G401 (cell line): ENCODE results near the gene CDKN2A. TPM values are rescaled to one million over a fixed set of nuclear protein-coding genes. Genes with fewer than 3 reads are reported as not detected.

Experiments used
- DNase-seq: peaks from one replicate; pipeline ENCODE4 v3.0.0-alpha.2; 2015; ENCODE audit warnings: low spot score
- in situ Hi-C: cut with HindIII; loops from 2 replicates; pipeline ENCODE4 v1.10.0; 2016; ENCODE audit warnings: low sequenced_read_pairs, mixed read lengths
- total RNA-seq: library from RNA; depleted of rRNA; stranded (reverse); fragments of >200 nt; shearing (Covaris generic); gene quantifications from 2 replicates; pipeline ENCODE4 v1.2.3, GENCODE V29; 2014

Gene CDKN2A
- total RNA-seq, 1 experiment from 2014 or later: 8.4 TPM

DNA sequence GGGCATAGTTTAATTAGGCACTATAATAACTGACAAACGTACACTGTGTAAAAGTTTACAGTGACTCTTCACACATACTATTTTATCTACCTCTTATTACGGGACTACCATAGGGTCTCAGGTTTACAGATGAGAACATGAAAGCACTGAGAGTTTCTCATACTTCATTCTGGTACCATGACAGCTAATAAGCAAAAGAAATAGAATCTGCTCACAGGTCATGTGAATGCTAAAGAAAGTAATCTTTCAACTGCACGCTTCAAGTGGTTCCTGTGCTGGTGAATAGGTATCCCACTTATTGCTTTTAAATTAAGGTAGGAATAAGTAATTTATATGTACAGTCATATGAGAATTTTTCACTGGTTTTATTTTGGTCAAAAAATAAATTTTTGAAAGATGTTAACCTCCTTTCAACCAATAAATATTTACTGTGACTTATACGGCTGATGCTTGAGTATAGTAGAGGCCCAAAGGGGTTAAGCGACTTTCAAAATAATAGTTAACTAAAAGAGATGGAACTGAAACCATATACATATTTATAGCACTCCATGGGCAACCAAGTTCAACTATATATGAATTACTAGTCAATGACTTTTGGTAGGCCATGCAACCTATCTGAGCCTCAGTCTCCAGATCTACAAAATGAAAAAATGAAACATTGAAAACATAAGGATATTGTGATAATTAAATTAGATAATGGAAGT, 8.1 kb downstream of the CDKN2A start:
- no peak for DNase-seq
- in situ Hi-C loops: no loop called here

DNA sequence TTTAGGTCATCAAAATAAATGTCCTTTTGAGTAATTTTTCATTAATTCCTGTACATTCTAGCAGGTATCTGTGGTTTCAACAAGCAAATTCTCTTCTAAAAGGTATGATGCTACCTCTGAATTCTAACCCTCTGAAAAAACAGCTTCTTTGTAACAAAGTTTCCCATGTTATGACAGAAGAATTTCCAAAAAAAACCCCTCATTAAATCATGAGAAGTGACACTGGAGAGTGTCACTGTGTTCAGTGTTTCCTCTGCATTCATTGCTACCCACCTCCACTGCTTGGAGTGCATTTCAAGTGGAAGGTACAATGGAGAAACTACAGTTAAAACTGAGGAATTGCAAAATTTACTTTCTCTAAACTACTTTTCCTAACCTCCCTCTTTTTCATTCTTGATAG, 10.1 kb downstream of the CDKN2A start:
- DNase-seq: no peak
- in situ Hi-C loops: no loop called here

DNA sequence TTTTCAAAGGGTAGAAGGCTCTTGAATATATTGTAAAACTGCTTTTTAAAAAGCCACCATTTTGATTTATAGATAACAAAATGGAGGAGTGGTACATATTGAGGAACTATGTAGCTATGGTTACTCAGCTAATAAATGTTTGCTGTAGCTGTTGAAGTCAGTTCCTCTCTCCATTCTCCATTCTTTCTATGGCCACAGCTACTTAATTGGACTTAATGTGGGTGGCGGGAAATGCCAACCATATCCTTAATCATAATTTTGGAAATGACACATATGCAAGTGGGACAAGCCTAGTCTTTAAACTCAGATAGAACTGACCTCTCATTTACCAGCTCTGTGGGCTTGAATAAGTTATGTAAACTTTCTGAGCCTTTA, 10.6 kb downstream of the CDKN2A start:
- in situ Hi-C loops: no loop called here
- DNase-seq: no peak

DNA sequence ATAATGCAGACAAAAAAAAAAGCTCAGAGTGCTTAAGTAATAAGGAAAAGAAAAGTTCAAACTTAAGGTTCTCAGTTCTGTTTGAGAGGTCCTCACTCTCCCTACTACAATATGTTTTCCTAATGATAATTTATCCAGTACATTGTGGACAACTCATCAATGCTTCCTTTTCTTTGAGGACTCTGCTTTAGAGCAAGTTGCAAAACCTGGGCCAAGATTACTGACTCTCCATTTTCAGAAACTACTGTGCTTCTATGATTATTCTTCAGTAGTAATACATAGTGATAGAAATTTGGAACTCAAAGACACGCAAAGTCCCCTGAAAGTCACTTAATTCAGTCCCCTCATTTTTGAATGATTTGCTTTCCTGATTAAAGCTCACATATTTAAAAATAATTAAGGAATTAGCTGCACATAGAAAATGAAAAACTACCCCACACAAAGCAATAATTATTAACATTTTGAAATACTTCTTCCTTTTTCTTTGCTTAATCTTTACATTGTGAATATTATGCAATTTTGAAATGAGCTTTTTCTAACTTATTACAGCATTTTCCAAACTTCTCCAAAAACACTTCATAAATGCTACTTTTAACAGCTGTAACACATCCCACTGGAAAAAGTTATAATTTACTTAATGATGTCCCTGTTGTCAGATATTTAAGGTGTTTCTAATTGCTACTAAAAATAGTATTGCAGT, 11.2 kb downstream of the CDKN2A start:
- in situ Hi-C loops: no loop called here
- DNase-seq: no peak

DNA sequence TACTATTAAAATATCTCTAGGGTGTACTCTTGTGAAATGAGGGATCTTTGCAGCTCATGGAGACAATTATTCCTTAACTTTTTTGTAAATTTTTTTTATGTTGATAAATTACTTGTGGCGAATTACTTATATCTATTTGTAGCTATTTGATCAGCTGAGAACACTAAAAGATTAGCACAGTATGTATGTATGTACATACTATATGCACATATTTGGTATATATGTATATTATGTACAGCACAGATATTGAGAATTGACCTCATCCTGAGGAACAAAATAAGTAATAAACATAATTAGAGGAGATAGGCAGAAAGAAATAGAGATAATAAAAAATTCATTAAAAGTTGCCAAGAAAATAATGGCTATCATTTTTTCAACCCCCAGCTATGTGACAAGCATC, 11.8 kb downstream of the CDKN2A start:
- in situ Hi-C loops: no loop called here

DNA sequence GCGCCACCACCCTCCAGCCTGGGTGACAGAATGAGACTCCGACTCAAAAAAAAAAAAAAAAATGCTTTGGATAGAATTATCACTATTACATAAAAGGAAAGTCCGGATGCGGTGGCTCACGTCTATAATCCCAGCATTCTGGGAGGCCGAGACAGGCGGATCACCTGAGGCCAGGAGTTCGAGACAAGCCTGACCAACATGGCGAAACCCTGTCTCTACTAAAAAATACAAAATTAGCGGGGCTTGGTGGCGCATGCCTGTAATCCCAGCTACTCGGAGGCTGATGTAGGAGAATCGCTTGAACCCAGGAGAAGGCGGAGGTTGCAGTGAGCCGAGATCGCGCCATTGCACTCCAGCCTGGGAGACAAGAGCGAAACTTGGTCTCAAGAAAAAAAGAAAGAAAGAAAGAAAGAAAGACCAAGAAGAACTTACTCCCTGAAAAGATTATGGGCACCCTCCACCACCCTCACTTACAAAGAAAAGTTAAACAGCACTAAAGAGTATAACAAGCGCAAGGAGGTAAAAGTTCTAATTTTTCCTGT, 17.8 kb downstream of the CDKN2A start:
- in situ Hi-C loops: no loop called here

More for the DNA sequence above, 11.8 kb downstream of the CDKN2A start:
- no peak for DNase-seq

DNA sequence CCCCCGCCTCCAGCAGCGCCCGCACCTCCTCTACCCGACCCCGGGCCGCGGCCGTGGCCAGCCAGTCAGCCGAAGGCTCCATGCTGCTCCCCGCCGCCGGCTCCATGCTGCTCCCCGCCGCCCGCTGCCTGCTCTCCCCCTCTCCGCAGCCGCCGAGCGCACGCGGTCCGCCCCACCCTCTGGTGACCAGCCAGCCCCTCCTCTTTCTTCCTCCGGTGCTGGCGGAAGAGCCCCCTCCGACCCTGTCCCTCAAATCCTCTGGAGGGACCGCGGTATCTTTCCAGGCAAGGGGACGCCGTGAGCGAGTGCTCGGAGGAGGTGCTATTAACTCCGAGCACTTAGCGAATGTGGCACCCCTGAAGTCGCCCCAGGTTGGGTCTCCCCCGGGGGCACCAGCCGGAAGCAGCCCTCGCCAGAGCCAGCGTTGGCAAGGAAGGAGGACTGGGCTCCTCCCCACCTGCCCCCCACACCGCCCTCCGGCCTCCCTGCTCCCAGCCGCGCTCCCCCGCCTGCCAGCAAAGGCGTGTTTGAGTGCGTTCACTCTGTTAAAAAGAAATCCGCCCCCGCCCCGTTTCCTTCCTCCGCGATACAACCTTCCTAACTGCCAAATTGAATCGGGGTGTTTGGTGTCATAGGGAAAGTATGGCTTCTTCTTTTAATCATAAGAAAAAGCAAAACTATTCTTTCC, 19.3 kb downstream of the CDKN2A start:
- DNase-seq: no peak
- in situ Hi-C loops: no loop called here

More for the DNA sequence above, 17.8 kb downstream of the CDKN2A start:
- no peak for DNase-seq

DNA sequence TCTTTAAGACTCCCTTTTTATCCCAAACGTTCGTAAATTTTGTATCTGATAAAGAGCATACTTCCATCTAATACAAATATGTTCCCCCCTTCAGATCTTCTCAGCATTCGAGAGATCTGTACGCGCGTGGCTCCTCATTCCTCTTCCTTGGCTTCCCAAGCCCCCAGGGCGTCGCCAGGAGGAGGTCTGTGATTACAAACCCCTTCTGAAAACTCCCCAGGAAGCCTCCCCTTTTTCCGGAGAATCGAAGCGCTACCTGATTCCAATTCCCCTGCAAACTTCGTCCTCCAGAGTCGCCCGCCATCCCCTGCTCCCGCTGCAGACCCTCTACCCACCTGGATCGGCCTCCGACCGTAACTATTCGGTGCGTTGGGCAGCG, 19.9 kb downstream of the CDKN2A start:
- in situ Hi-C loops: no loop called here
- DNase-seq: no peak

DNA sequence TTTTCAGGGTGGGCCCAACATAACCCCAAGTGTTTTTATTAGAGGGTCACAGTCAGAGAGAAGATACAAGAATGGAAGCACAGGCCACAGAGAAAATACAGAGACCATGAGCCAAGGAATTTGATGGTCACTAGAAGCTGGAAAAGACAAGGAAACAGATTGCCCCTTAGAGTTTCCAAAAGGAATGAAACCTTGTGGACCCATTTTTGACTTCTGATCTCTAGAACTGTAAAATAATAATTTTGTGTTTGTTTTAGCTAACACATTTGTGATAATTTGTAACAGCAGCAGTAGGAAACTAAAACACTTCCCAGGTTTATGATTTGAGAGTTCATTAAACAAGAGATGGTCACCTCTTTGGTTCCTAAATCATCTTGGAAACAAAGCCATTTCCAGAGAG, 21.8 kb downstream of the CDKN2A start:
- no peak for DNase-seq

DNA sequence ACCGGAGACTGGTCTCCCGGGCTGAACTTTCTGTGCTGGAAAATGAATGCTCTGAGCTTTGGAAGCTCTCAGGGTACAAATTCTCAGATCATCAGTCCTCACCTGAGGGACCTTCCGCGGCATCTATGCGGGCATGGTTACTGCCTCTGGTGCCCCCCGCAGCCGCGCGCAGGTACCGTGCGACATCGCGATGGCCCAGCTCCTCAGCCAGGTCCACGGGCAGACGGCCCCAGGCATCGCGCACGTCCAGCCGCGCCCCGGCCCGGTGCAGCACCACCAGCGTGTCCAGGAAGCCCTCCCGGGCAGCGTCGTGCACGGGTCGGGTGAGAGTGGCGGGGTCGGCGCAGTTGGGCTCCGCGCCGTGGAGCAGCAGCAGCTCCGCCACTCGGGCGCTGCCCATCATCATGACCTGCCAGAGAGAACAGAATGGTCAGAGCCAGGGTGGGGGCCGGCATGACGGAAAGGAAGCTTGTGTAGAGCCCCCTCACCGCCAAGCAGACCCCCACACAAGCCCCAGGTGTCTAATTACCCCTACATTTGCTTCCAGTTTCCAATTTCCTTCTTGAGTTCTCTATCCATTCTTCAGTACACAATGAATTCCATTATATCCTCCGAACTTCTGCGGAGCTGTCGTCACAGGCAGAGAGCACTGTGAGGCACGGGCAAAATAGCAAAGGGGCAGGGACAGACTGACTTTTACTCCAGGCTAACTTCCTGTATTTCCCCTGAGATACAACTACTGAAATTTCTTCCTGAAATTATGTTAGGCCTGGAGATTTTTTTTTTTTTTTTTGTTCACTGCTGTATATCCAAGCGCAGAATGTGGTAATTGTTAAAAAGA, 23.2 kb downstream of the CDKN2A start:
- no peak for DNase-seq
- in situ Hi-C loops: no loop called here

More for the DNA sequence above, 21.8 kb downstream of the CDKN2A start:
- in situ Hi-C loops: no loop called here

DNA sequence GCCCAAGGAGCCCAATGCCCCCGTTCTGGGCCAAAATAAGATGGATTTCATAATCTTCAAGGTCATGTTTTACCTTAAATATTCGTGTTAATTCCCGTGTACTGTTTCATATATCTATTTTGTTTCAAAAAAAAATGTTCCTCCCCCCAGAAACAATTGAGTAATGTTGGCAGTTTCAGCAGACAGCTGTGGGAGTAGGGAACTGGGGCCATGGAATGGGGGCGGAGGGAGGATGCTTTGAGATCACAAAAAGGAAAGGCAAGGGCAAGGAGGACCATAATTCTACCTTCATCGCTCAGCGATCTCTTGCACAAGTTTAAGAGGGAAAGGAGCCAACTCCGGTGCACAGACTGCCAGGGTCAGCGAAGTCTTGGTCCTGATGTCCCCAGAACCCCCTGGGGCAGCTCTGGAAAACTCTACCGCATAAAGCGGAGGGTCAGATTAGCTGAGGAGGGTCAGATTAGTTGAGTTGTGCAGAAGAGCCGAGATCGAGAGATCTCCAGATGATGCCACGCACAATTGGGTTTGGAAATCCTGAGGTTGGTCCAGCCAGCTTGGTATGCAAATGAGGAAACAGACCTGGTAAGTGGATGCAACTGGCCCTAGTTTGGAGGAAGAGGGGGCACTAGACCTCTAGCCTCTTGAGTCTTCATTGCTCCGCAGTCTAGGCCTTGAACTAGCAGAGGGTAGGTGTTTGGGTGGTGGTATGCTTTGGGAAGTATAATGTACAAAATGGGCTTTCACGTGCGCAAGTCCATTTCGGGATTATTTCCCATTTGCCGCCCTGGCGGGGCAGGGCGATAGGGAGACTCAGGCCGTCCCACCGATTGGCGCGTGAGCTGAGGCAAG, 24.0 kb downstream of the CDKN2A start:
- DNase-seq: no peak
- in situ Hi-C loops: no loop called here

DNA sequence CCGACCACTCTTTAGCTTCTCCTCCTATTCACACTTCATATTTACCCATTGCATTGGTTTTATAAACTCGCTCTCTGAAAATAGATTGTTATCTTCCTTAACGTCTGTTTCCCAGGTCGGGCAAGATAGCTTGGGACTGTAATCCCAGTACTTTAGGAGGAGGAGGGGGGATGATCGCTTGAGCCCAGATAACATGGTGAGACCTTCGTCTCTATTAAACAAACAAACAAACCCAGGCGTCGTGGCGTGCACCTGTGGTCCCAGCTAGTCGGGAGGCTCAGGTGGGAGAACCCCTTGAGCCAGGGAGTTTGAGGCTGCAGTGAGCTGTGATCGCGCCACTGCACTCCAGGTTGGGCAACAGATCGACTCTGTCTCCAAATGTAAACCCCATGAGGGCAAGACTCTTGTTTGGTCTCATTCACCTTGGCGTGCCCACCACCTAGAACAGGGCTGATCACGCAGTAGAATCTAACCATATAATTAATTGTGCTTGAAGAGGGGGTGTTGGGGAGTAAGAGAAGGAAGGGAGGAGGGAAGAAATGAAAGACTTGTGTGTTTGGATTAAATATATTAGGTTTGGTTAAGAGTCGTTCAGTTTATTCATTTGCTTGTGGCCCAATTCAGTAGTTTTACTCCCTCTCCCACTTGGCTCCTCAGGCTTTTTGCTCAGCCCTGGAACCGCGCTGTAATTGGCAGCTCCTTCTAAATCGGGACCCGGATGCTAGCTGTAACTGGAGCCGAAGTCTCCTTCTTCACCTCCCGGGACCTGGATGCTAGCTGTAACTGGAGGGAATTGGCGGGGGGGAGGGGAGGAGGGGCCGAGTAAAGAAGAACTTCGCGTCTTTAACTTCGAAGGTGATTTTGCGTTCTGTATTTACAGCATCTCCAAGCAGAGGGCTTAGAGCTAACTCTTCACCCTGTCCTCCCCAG, 24.9 kb downstream of the CDKN2A start:
- no peak for DNase-seq
- in situ Hi-C loops: no loop called here

DNA sequence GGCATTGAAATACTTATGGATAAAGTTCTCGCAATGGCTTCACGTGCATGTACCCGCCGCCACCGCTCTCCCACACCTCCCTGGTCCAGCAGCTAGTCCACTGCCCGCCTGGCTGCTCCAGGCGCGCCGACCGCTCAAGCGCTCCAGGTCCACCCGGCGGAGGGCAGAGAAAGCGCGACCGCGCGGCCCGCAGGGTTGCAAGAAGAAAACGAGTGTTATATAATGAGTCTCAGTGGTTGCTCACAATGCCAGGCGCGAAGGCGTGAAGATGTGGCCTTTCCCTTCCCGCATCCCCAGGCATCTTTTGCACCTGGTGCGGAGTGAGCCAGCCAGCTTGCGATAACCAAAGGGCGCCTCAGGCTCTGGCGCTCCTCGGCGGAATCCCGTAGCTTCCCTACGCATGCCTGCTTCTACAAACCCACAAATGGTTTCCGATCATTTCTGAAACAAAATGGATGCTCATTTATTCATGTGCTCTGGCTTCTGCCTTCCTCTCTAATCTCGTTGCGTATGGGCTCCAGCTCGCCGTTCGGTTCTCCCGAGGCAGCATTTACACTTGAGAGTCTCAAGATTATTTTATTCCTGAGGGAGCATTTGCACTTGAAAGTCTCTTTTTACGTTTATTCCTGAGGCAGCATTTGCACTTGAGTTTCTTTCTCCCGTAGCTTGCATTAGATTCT, 25.7 kb downstream of the CDKN2A start:
- in situ Hi-C loops: no loop called here
- DNase-seq: no peak

DNA sequence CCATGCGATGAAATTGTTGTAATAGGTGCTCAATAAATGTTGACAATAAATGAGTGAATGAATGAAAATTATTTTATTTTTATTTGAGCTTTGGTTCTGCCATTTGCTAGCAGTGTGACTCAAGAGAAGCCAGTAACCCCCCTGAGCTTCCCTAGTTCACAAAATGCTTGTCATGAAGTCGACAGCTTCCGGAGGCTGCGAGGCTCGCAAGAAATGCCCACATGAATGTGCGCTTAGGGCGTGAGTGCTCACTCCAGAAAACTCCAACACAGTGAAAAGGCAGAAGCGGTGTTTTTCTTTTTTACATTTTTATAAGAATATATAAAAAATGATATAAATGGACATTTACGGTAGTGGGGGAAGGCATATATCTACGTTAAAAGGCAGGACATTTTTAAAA, 26.5 kb downstream of the CDKN2A start:
- in situ Hi-C loops: no loop called here
- no peak for DNase-seq

DNA sequence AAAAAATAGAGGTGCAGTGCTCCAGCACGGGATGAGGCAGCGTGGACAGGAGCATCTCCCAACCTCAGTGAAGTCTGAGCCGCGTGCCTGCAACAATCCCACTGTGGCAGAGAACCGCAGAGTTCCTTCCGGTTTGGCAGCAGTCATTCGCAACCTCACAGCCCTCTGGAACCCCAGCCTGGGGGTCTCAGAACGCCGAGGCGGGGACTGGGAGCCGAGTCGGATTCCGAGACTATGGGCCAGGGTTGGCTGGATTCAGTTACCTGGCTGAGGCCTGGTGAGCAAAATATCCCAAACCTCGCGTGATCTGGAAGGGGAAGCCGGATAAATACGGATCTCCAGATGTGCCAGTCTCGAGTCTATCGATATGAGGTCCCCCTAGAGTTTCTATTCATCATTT, 27.0 kb downstream of the CDKN2A start:
- no peak for DNase-seq
- in situ Hi-C loops: no loop called here

DNA sequence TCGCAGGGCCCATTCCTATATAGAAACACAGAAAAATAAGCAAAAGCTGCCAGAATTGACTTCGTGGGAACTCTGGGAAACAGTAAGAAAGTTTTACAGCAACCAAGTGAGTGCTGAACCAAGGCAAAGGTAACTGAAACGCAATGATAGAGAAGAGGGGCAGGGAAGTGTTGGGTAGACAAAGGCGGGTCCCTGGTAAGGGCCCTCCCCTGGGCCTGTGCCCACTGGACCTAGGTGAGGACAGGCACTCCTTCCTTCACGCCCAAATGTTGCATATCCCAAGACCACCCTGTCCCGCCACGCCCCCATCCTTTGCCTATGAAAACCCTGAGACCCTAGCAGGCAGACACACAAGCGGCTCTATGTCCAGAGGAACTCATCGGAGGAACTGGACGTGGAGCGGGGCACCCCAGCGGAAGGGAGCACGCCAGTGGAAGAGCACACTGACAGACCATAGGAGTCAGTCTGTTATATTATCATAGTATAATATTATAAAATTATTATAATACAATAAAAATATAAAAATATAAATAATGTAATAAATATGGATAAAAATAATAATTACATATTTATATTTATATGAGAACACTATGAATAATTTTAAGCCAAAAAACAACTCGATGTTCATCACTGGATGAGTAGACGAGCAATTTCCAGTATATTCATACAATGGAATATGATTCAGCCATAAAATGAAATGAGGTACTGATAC, 27.9 kb downstream of the CDKN2A start:
- in situ Hi-C loops: no loop called here
- no peak for DNase-seq
